H1 (cell line): Measurements from ENCODE around the gene JPH2. TPM values are rescaled to one million over a fixed set of nuclear protein-coding genes. Genes with fewer than 3 reads are reported as not detected.
A peak's percentile ranks its signal among the peaks of the same experiment; 100 is the strongest.

ENCODE experiments used
- CEBPB ChIP-seq: IDR thresholded peaks from 2 replicates; pipeline ENCODE4 v1.6.1; 2012; ENCODE audit warnings: low read depth, low read length
- CHD2 ChIP-seq: IDR thresholded peaks from 2 replicates; pipeline ENCODE4 v1.6.1; 2012; ENCODE audit warnings: low read length, improper control_type of control experiment
- CREB1 ChIP-seq: IDR thresholded peaks from 2 replicates; pipeline ENCODE4 v1.6.1; 2012; ENCODE audit warnings: inconsistent platforms
- EGR1 ChIP-seq: IDR thresholded peaks from 2 replicates; pipeline ENCODE4 v1.6.1; 2011; ENCODE audit warnings: low read depth, low read length, borderline replicate concordance
- EP300 ChIP-seq, 2 experiments: IDR thresholded peaks; 1 replicate in 1 of 2; 2 replicates in 1 of 2; pipeline ENCODE4 v1.6.1; 2011 to 2012; ENCODE audit warnings: low read depth in 2 of 2, low read length in 2 of 2, mild to moderate bottlenecking in 2 of 2, borderline replicate concordance in 1 of 2, inconsistent platforms in 1 of 2, moderate library complexity in 1 of 2
- FOSL1 ChIP-seq: IDR thresholded peaks from 2 replicates; pipeline ENCODE4 v1.6.1; 2011; ENCODE audit warnings: mild to moderate bottlenecking, low read depth, low read length, moderate library complexity; ENCODE audit not compliant: insufficient read depth
- GABPA ChIP-seq: IDR thresholded peaks from 2 replicates; pipeline ENCODE4 v1.6.1; 2011; ENCODE audit warnings: mild to moderate bottlenecking, low read length, moderate library complexity, borderline replicate concordance; ENCODE audit not compliant: insufficient read depth
- KDM4A ChIP-seq: IDR thresholded peaks from one replicate; pipeline ENCODE4 v1.7.1; 2012; ENCODE audit warnings: low read depth, mild to moderate bottlenecking, moderate library complexity, low read length, inconsistent platforms; ENCODE audit not compliant: severe bottlenecking
- KDM5A ChIP-seq: fragments of 200-600 bp; IDR thresholded peaks from 2 replicates; pipeline ENCODE4 v1.7.1; 2012; ENCODE audit warnings: mild to moderate bottlenecking, low read length, inconsistent platforms, mixed read lengths
- RAD21 ChIP-seq, 2 experiments: IDR thresholded peaks in 1 of 2; conservative IDR thresholded peaks in 1 of 2; 2 replicates each; pipeline ENCODE4 v1.6.1; 2011; ENCODE audit warnings: low read depth in 2 of 2, low read length in 2 of 2, improper control_type of control experiment in 1 of 2, inconsistent platforms in 1 of 2, mild to moderate bottlenecking in 1 of 2, moderate library complexity in 1 of 2
- RNF2 ChIP-seq: fragments of 200-900, 300-1000 bp; sonication (generic); IDR thresholded peaks from 2 replicates; pipeline ENCODE4 v1.7.1; 2016; ENCODE audit warnings: borderline replicate concordance, low read depth, mild to moderate bottlenecking, antibody characterized with exemption, low read length; ENCODE audit not compliant: poor library complexity, severe bottlenecking; ENCODE audit errors: missing control alignments
- SAP30 ChIP-seq: fragments of 300-600 bp; sonication (generic); IDR thresholded peaks from 2 replicates; pipeline ENCODE4 v1.7.1; 2012; ENCODE audit warnings: low read length, moderate library complexity, mild to moderate bottlenecking, inconsistent platforms; ENCODE audit not compliant: insufficient read depth, insufficient replicate concordance
- SIN3A ChIP-seq, 2 experiments: IDR thresholded peaks in 1 of 2; conservative IDR thresholded peaks in 1 of 2; 2 replicates each; pipeline ENCODE4 v1.6.1; 2011 to 2012; ENCODE audit warnings: low read length in 2 of 2, improper control_type of control experiment in 1 of 2, low read depth in 1 of 2, mild to moderate bottlenecking in 1 of 2
- SIRT6 ChIP-seq: IDR thresholded peaks from one replicate; pipeline ENCODE4 v1.7.1; 2012; ENCODE audit warnings: low read length, inconsistent platforms
- SP1 ChIP-seq: IDR thresholded peaks from 2 replicates; pipeline ENCODE4 v1.6.1; 2011; ENCODE audit warnings: low read depth, low read length
- SP4 ChIP-seq: IDR thresholded peaks from 2 replicates; pipeline ENCODE4 v1.6.1; 2012; ENCODE audit warnings: low read length, inconsistent platforms
- polyA plus RNA-seq, 7 experiments: library from polyadenylated mRNA; depleted of rRNA in 3 of 7; stranded (reverse) in 5 of 7; unstranded in 2 of 7; fragments of >200 nt in 5 of 7; fragments of 200-250 nt in 2 of 7; gene quantifications; 1 replicate in 5 of 7; 2 replicates in 1 of 7; 4 replicates in 1 of 7; pipeline versions ENCODE4 v1.2.1 to v1.2.3, GENCODE V29; 2011 to 2013; ENCODE audit warnings: missing spikeins in 2 of 7, mixed read lengths in 2 of 7
- total RNA-seq: library from RNA; stranded (reverse); fragmentation: NEBNext Ultra II Directional; extraction: Animal tissue kit (Norgen Biotek cat#: 25700); gene quantifications from 2 replicates; pipeline ENCODE4 v1.2.1, GENCODE V29; 2021
- TF ChIP-seq, protein P1 (sequence below): IDR thresholded peaks from 2 replicates; pipeline ENCODE4 v1.6.1; 2011; ENCODE audit warnings: low read depth, mild to moderate bottlenecking, low read length; ENCODE audit not compliant: insufficient read depth

The JPH2 gene
- total and polyA plus RNA-seq, 2 of the 8 experiments (the other 6 are each of a cell fraction or from before 2014, with no cell fraction given): 0.59 to 1.3 TPM

DNA sequence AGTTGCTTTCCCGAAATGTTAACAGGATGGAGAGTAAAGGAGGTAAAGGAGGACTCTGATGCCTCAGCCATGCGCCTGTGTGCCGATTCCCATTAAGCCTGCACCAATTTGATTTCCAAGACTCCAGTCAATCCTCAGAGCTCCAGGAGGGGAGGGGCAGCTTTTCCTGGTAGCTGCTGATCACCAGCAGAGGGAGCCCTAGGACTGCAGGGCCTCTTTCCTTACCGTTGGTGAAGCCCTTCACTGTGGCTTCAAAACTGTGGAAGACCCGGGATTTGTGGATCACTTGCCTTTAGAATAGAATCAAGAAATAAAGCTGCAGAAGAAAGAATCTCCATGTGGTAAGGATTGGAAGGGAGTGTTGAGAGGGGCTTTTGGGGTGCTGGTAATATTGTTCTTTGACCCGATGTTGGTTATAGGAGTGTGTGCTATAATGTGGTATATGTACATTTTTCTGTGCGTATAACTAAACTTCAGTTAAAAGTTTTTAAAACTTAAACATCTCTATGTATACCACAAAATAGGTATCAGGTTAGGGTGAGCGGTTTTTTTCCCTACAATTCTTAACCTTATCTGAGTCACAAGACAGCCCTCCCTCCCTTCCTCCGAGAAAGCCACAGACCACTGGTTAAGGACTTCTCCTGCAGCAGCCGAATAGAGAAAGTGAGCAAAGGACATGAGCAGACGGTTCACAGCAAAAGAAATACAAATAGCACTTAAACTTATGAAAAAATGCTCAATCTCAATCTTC is 30.5 kb upstream of the JPH2 start (continued):
- no peak for TF ChIP-seq EP300 (IDR thresholded peaks at IDR 0.05; ENCODE audit: borderline replicate concordance in 1 of 2, low read depth in 2 of 2, low read length in 2 of 2)
- no peak for TF ChIP-seq KDM4A
- no peak for TF ChIP-seq CREB1
- no peak for TF ChIP-seq FOSL1
- no peak for TF ChIP-seq SIRT6
- TF ChIP-seq CEBPB: no peak
- no peak for TF ChIP-seq EGR1
- TF ChIP-seq RAD21 (IDR thresholded peaks at IDR 0.05 in 1 of 2, conservative IDR thresholded peaks at IDR 0.05 in 1 of 2; ENCODE audit: low read depth in 2 of 2, low read length in 2 of 2): peak; percentile 95
- peak; percentile 45; the same call in 1 of the 2 replicates for TF ChIP-seq SP1
- no peak for TF ChIP-seq SAP30
- TF ChIP-seq, protein P1, sequence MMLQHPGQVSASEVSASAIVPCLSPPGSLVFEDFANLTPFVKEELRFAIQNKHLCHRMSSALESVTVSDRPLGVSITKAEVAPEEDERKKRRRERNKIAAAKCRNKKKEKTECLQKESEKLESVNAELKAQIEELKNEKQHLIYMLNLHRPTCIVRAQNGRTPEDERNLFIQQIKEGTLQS: no peak
- TF ChIP-seq KDM5A: no peak
- TF ChIP-seq SP4: no peak
- no peak for TF ChIP-seq GABPA
- TF ChIP-seq RNF2: no peak
- TF ChIP-seq SIN3A (conservative IDR thresholded peaks at IDR 0.05 in 1 of 2, IDR thresholded peaks at IDR 0.05 in 1 of 2; ENCODE audit: low read depth in 1 of 2, low read length in 2 of 2): 0 out of 4 replicates have a peak, but pooled peaks of 1 of the 2 experiments have one; percentile 22
- TF ChIP-seq CHD2: no peak
- TF ChIP-seq, all 59 proteins: peak for 4
